Astrocyte (in vitro differentiated cells and primary cell): ENCODE results near the gene CCDC68. TPM values are rescaled to one million over a fixed set of nuclear protein-coding genes. Genes with fewer than 3 reads are reported as not detected.

Experiments
- DNase-seq: peaks from one replicate; pipeline ENCODE4 v3.0.0-alpha.2; 2010; ENCODE audit warnings: low read depth
- FAIRE-seq: peaks from 2 replicates; lab custom pipeline; 2011; peaks lifted over from hg19 to GRCh38; lab: Jason Lieb, UNC
- H2AFZ ChIP-seq: 2 replicates; pipeline ENCODE4 v1.6.0; 2012; ENCODE audit warnings: low read depth, low read length, inconsistent platforms
- H3K27ac ChIP-seq: 2 replicates; pipeline ENCODE4 v1.5.1; 2011; ENCODE audit warnings: low read depth, low read length, inconsistent platforms
- H3K27me3 ChIP-seq: 2 replicates; pipeline ENCODE4 v1.6.0; 2011; ENCODE audit warnings: low read length, inconsistent platforms; ENCODE audit not compliant: insufficient read depth
- H3K36me3 ChIP-seq: 2 replicates; pipeline ENCODE4 v1.5.1; 2011; ENCODE audit warnings: low read length, inconsistent platforms; ENCODE audit not compliant: insufficient read depth
- H3K4me1 ChIP-seq: 2 replicates; pipeline ENCODE4 v1.5.1; 2011; ENCODE audit warnings: low read length, inconsistent platforms; ENCODE audit not compliant: insufficient read depth
- H3K4me2 ChIP-seq: 2 replicates; pipeline ENCODE4 v1.6.0; 2012; ENCODE audit warnings: low read length, inconsistent platforms
- H3K4me3 ChIP-seq: 2 replicates; pipeline ENCODE4 v1.5.1; 2011; ENCODE audit warnings: low read depth, mild to moderate bottlenecking, low read length, inconsistent platforms; ENCODE audit not compliant: insufficient read depth
- H3K79me2 ChIP-seq: 2 replicates; pipeline ENCODE4 v1.6.0; 2012; ENCODE audit warnings: mild to moderate bottlenecking, low read length, inconsistent platforms; ENCODE audit not compliant: insufficient read depth
- H3K9ac ChIP-seq: 2 replicates; pipeline ENCODE4 v1.6.0; 2012; ENCODE audit warnings: mild to moderate bottlenecking, low read length, inconsistent platforms
- H3K9me3 ChIP-seq: 2 replicates; pipeline ENCODE4 v1.5.1; 2012; ENCODE audit warnings: low read depth, mild to moderate bottlenecking, low read length, inconsistent platforms; ENCODE audit not compliant: insufficient read depth
- H4K20me1 ChIP-seq: 2 replicates; pipeline ENCODE4 v1.6.0; 2012; ENCODE audit warnings: low read length, inconsistent platforms; ENCODE audit not compliant: insufficient read depth
- H3K27ac Mint-ChIP-seq: one replicate; pipeline ENCODE4 v1.8.0; 2021; ENCODE audit warnings: mild to moderate bottlenecking, mixed read lengths; ENCODE audit not compliant: unreplicated experiment
- H3K27me3 Mint-ChIP-seq: one replicate; pipeline ENCODE4 v1.8.0; 2021; ENCODE audit warnings: low read depth, mixed read lengths; ENCODE audit not compliant: unreplicated experiment
- H3K36me3 Mint-ChIP-seq: one replicate; pipeline ENCODE4 v1.8.0; 2021; ENCODE audit warnings: low read depth, mixed read lengths; ENCODE audit not compliant: unreplicated experiment
- H3K4me1 Mint-ChIP-seq: one replicate; pipeline ENCODE4 v1.8.0; 2021; ENCODE audit warnings: low read depth, mixed read lengths; ENCODE audit not compliant: unreplicated experiment
- H3K4me3 Mint-ChIP-seq: one replicate; pipeline ENCODE4 v1.8.0; 2021; ENCODE audit warnings: mild to moderate bottlenecking, moderate library complexity, mixed read lengths; ENCODE audit not compliant: unreplicated experiment
- H3K9me3 Mint-ChIP-seq: one replicate; pipeline ENCODE4 v1.8.0; 2021; ENCODE audit warnings: mild to moderate bottlenecking, mixed read lengths; ENCODE audit not compliant: unreplicated experiment
- CTCF ChIP-seq: IDR thresholded peaks from 2 replicates; pipeline ENCODE4 v1.5.1; 2011; ENCODE audit warnings: low read depth, mild to moderate bottlenecking, inconsistent platforms, low read length, moderate library complexity; ENCODE audit not compliant: insufficient read depth
- EZH2 ChIP-seq: IDR thresholded peaks from 2 replicates; pipeline ENCODE4 v1.6.1; 2012; ENCODE audit warnings: mild to moderate bottlenecking, low read length, inconsistent platforms; ENCODE audit not compliant: insufficient read depth
- total RNA-seq: library from RNA; stranded (reverse); gene quantifications from 2 replicates; pipeline ENCODE4 v1.2.1, GENCODE V29; 2021

Gene CCDC68
- total RNA-seq, 1 donor from 2014 or later, result 2.2 TPM

GRCh38 chr18:54948350-54948837 is 10.9 kb downstream of the CCDC68 start:
- H3K4me2 ChIP-seq, result no peak overlapping the region
- H3K27me3 Mint-ChIP-seq, result no peaks in the 10 kb centered on the region
- TF ChIP-seq EZH2, result no peak
- no peak for TF ChIP-seq CTCF
- no peak for FAIRE-seq
- no peak overlapping the region for H3K9ac ChIP-seq
- no peak overlapping the region for H3K4me3 Mint-ChIP-seq
- no peaks in the 10 kb centered on the region for H3K4me1 ChIP-seq
- no peaks in the 10 kb centered on the region for H4K20me1 ChIP-seq
- H3K27ac ChIP-seq, result no peak overlapping the region
- no peaks in the 10 kb centered on the region for H3K9me3 ChIP-seq
- peaks cover 2% of the 10 kb centered on the region for H3K36me3 Mint-ChIP-seq
- peaks cover 2% of the 10 kb centered on the region for H3K9me3 Mint-ChIP-seq
- no peaks in the 10 kb centered on the region for H3K36me3 ChIP-seq
- H3K4me3 ChIP-seq, result no peak overlapping the region
- DNase-seq, result no peak
- H3K27ac Mint-ChIP-seq, result no peak overlapping the region
- H3K79me2 ChIP-seq, result no peaks in the 10 kb centered on the region
- peaks cover 5% of the 10 kb centered on the region for H3K4me1 Mint-ChIP-seq
- H2AFZ ChIP-seq, result no peak overlapping the region
- H3K27me3 ChIP-seq, result no peaks in the 10 kb centered on the region

GRCh38 chr18:54947091-54947490 is 12.2 kb downstream of the CCDC68 start:
- Histone ChIP-seq H3K79me2 (no peaks in the 10 kb centered on the region), H3K9ac (no peak overlapping the region), H3K9me3 (no peaks in the 10 kb centered on the region), H2AFZ (no peak overlapping the region), H3K27me3 (no peaks in the 10 kb centered on the region), H3K4me1 (no peaks in the 10 kb centered on the region), H3K4me3 (no peak overlapping the region), H3K4me2 (no peak overlapping the region), H4K20me1 (no peaks in the 10 kb centered on the region), H3K36me3 (no peaks in the 10 kb centered on the region), H3K27ac (no peak overlapping the region)
- DNase-seq (no peak), FAIRE-seq (no peak)
- H3K4me1 Mint-ChIP-seq, result peaks cover 5% of the 10 kb centered on the region
- H3K27me3 Mint-ChIP-seq, result no peaks in the 10 kb centered on the region
- H3K9me3 Mint-ChIP-seq, result peaks cover 2% of the 10 kb centered on the region
- TF ChIP-seq CTCF (no peak), EZH2 (no peak)
- peaks cover 2% of the 10 kb centered on the region for H3K36me3 Mint-ChIP-seq
- H3K4me3 Mint-ChIP-seq, result no peak overlapping the region
- H3K27ac Mint-ChIP-seq, result no peak overlapping the region

- no peaks in the 10 kb centered on the region for H4K20me1 ChIP-seq
- no peaks in the 10 kb centered on the region for H3K27me3 ChIP-seq
- peaks cover 5% of the 10 kb centered on the region for H3K4me1 Mint-ChIP-seq
- peak overlapping the region; percentile 82 for H3K4me2 ChIP-seq
- no peak overlapping the region for H3K4me3 Mint-ChIP-seq
- TF ChIP-seq EZH2, result no peak
- no peak for TF ChIP-seq CTCF
- DNase-seq (peak; percentile 26), FAIRE-seq (no peak)
- no peak overlapping the region for H3K27ac ChIP-seq
- H3K9me3 ChIP-seq, result no peaks in the 10 kb centered on the region
- H3K36me3 Mint-ChIP-seq, result peaks cover 2% of the 10 kb centered on the region
- H3K36me3 ChIP-seq, result no peaks in the 10 kb centered on the region
- peak overlapping the region; percentile 50 for H3K4me3 ChIP-seq
- no peaks in the 10 kb centered on the region for H3K27me3 Mint-ChIP-seq
- H3K27ac Mint-ChIP-seq, result no peak overlapping the region
- H3K79me2 ChIP-seq, result no peaks in the 10 kb centered on the region
- no peaks in the 10 kb centered on the region for H3K4me1 ChIP-seq
- peak overlapping the region; percentile 70 for H2AFZ ChIP-seq
- peak overlapping the region; percentile 68 for H3K9ac ChIP-seq
- H3K9me3 Mint-ChIP-seq, result peaks cover 2% of the 10 kb centered on the region
Measured at GRCh38 chr18:54946149-54946581, 13.1 kb downstream of the CCDC68 start.
